ENCODE results near the gene CAPN15. TPM values are rescaled to one million over a fixed set of nuclear protein-coding genes. Genes with fewer than 3 reads are reported as not detected.

Gene CAPN15
- polyA plus RNA-seq, 3 donors = 3.4 to 42.6 (median 3.9) TPM

DNA sequence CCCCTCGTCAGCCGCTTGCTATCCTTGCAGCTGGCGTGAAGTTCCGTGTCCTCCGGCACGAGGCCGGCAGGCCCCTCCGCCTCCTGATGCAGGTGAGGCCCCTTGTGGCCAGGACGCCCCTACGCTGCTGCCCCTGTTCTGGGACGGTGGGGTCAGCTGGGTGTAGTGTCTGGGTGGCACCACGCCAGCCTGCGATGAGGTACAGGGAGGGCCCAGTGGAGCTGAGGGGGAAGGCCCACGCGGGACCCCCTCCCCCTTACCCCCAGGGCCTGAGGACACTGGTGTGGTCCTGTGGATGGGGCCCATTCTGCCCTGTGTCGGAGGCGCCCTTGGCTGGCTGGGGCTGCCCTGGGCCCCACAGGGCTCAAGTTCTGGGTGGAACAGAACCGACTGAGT is 54.7 kb downstream of the CAPN15 start:
- no peaks in the 10 kb centered on the region for H4K20me1 ChIP-seq (ENCODE audit: insufficient read depth, low read length)
- H3K27ac Mint-ChIP-seq = no peak overlapping the region
- H2AFZ ChIP-seq (ENCODE audit: insufficient read depth, low read depth, low read length, poor library complexity, severe bottlenecking) = no peak overlapping the region
- peaks cover 1 to 3% of the 10 kb centered on the region in 2 donors for H3K4me1 ChIP-seq (ENCODE audit: control insufficient read depth in 1 of 2, insufficient read depth in 2 of 2, low read length in 2 of 2)
- H3K4me2 ChIP-seq (replicated peaks; ENCODE audit: extremely low read depth, low read length, poor library complexity, severe bottlenecking) = no peak overlapping the region
- no peaks in the 10 kb centered on the region for H3K79me2 ChIP-seq (ENCODE audit: insufficient read depth, low read length)
- WGBS (ENCODE audit: insufficient coverage) = 89% methylated on average over 11 of the region's 18 CpGs
- intact Hi-C loops (cut with micrococcal nuclease) = loop anchor here in 1 of 2 donors (5.0 kb wide), 1 partner anchor 70 kb away; no protein-coding TSS in a partner anchor
- H3K4me3 Mint-ChIP-seq = no peak overlapping the region
- no peak overlapping the region for H3K9ac ChIP-seq (ENCODE audit: insufficient read depth, low read length, poor library complexity, severe bottlenecking)
- DNase-seq = no peak
- H3K27me3 ChIP-seq (ENCODE audit: control insufficient read depth in 2 of 2, insufficient read depth in 2 of 2, low read length in 2 of 2) = peaks cover 0 to 7% of the 10 kb centered on the region in 2 donors
- peaks cover 0 to 2% of the 10 kb centered on the region in 2 donors for H3K36me3 ChIP-seq (replicated peaks in 1 of 2; ENCODE audit: control insufficient read depth in 1 of 2, insufficient read depth in 2 of 2, low read length in 2 of 2)
- TF ChIP-seq CTCF (IDR thresholded peaks at IDR 0.05) = no peak
- no peak overlapping the region for H3K27ac ChIP-seq (ENCODE audit: low read depth in 1 of 2, low read length in 2 of 2)
- H3K9me3 ChIP-seq (replicated peaks in 1 of 2; ENCODE audit: control insufficient read depth in 1 of 2, insufficient read depth in 1 of 2, low read length in 2 of 2) = no peaks in the 10 kb centered on the region
- H3K4me3 ChIP-seq (replicated peaks in 1 of 3; ENCODE audit: low read depth in 2 of 3, low read length in 3 of 3) = no peak overlapping the region
- H3K9me3 Mint-ChIP-seq = no peaks in the 10 kb centered on the region
- peaks cover 2 to 14% (median 12%) of the 10 kb centered on the region in 3 donors for H3K27me3 Mint-ChIP-seq (ENCODE audit: low read depth in 3 of 3)
- H3K4me1 Mint-ChIP-seq = peaks cover under 1% of the 10 kb centered on the region
- peaks cover 0 to 3% of the 10 kb centered on the region in 2 donors for H3K36me3 Mint-ChIP-seq

DNA sequence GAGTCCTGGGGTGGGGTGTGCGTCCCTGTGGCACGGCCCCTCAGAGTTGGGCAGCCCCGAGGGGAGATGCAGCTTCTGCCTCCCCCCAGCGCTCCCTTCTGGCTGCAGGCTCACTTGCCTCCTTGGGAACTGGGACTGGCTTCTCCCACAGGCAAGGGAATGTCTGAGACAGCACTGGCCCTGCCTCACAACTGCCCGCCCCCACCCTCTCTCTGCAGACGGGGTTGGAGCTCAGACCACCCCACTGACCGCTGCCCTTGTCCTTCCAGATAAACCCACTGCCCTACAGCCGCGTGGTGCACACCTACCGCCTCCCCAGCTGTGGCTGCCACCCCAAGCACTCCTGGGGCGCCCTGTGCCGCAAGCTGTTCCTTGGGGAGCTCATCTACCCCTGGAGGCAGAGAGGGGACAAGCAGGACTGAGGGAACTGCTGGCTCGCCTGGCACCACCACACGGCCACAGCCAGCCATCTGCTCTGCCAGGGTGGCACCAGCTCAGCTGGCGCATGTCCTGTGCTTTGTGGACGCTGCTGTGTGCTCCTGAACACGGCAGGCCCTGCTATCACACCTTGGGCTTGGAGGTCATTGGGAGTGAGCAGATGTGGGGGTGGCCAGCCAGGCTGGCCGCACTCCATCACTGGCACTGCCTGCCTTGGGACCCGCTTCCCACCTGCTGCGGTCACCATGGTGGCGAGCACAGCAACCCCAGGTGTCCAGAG is 55.3 kb downstream of the CAPN15 start:
- no peak overlapping the region for H3K27ac ChIP-seq (ENCODE audit: low read depth in 1 of 2, low read length in 2 of 2)
- peaks cover 2 to 16% (median 12%) of the 10 kb centered on the region in 3 donors for H3K27me3 Mint-ChIP-seq (ENCODE audit: low read depth in 3 of 3)
- H3K9ac ChIP-seq (ENCODE audit: insufficient read depth, low read length, poor library complexity, severe bottlenecking) = no peak overlapping the region
- H4K20me1 ChIP-seq (ENCODE audit: insufficient read depth, low read length) = no peaks in the 10 kb centered on the region
- DNase-seq = no peak
- H3K9me3 ChIP-seq (replicated peaks in 1 of 2; ENCODE audit: control insufficient read depth in 1 of 2, insufficient read depth in 1 of 2, low read length in 2 of 2) = no peaks in the 10 kb centered on the region
- no peak overlapping the region for H3K4me3 ChIP-seq (replicated peaks in 1 of 3; ENCODE audit: low read depth in 2 of 3, low read length in 3 of 3)
- H3K4me3 Mint-ChIP-seq = no peak overlapping the region
- H3K36me3 ChIP-seq (replicated peaks in 1 of 2; ENCODE audit: control insufficient read depth in 1 of 2, insufficient read depth in 2 of 2, low read length in 2 of 2) = peaks cover 0 to 2% of the 10 kb centered on the region in 2 donors
- H3K36me3 Mint-ChIP-seq = peaks cover 0 to 3% of the 10 kb centered on the region in 2 donors
- WGBS (ENCODE audit: insufficient coverage) = 97% methylated on average over 16 of the region's 21 CpGs
- peak overlapping the region in 1 of 7 donors; percentile 10 for H3K27ac Mint-ChIP-seq
- peaks cover 0 to 7% of the 10 kb centered on the region in 2 donors for H3K27me3 ChIP-seq (ENCODE audit: control insufficient read depth in 2 of 2, insufficient read depth in 2 of 2, low read length in 2 of 2)
- no peak for TF ChIP-seq CTCF (IDR thresholded peaks at IDR 0.05)
- peaks cover 0 to 2% (median 0%) of the 10 kb centered on the region in 7 donors for H3K9me3 Mint-ChIP-seq
- H3K79me2 ChIP-seq (ENCODE audit: insufficient read depth, low read length) = peaks cover 5% of the 10 kb centered on the region
- intact Hi-C loops (cut with micrococcal nuclease) = loop anchor here in 1 of 2 donors (5.0 kb wide), 1 partner anchor 70 kb away; no protein-coding TSS in a partner anchor
- H3K4me1 Mint-ChIP-seq = peaks cover 6% of the 10 kb centered on the region
- H3K4me2 ChIP-seq (replicated peaks; ENCODE audit: extremely low read depth, low read length, poor library complexity, severe bottlenecking) = no peak overlapping the region
- no peak overlapping the region for H2AFZ ChIP-seq (ENCODE audit: insufficient read depth, low read depth, low read length, poor library complexity, severe bottlenecking)
- H3K4me1 ChIP-seq (ENCODE audit: control insufficient read depth in 1 of 2, insufficient read depth in 2 of 2, low read length in 2 of 2) = peaks cover 7 to 8% of the 10 kb centered on the region in 2 donors

Measured in CD14-positive monocyte (primary cell).